K562 (cell line): ENCODE results near the gene AMELX. TPM values are rescaled to one million over a fixed set of nuclear protein-coding genes. Genes with fewer than 3 reads are reported as not detected.

Experiments
- FOS ChIP-seq: IDR thresholded peaks from 3 replicates; pipeline ENCODE4 v1.6.1; 2011; ENCODE audit not compliant: insufficient read length; ENCODE audit errors: extremely low read depth
- HMG20A ChIP-seq: fragments of 450-650 bp; formaldehyde crosslinking; conservative IDR thresholded peaks from 2 replicates; pipeline ENCODE4 v1.4.0; 2020; ENCODE audit warnings: mild to moderate bottlenecking, mixed read lengths
- MCM2 ChIP-seq: fragments of 450-650 bp; IDR thresholded peaks from 2 replicates; pipeline ENCODE4 v1.6.1; 2017; ENCODE audit warnings: low read depth, mild to moderate bottlenecking
- NCOA1 ChIP-seq: fragments of 450-650 bp; IDR thresholded peaks from 2 replicates; pipeline ENCODE4 v1.6.1; 2016; ENCODE audit warnings: low read depth
- NFE2L1 ChIP-seq: fragments of 450-650 bp; IDR thresholded peaks from 2 replicates; pipeline ENCODE4 v1.6.1; 2016; ENCODE audit warnings: missing genetic modification characterization, low read depth, mild to moderate bottlenecking, missing compliant biosample characterization, moderate library complexity, borderline replicate concordance
- SP2 ChIP-seq: IDR thresholded peaks from 2 replicates; pipeline ENCODE4 v1.6.1; 2011; ENCODE audit warnings: mild to moderate bottlenecking, low read depth, low read length, moderate library complexity; ENCODE audit not compliant: poor library complexity, severe bottlenecking; ENCODE audit errors: extremely low read depth
- ZKSCAN8 ChIP-seq: fragments of 200-800 bp; sonication (Bioruptor generic); IDR thresholded peaks from 2 replicates; pipeline ENCODE4 v1.6.1; 2016; ENCODE audit warnings: missing genetic modification characterization, missing compliant biosample characterization
- ZNF766 ChIP-seq: fragments of 200-800 bp; sonication (Bioruptor generic); conservative IDR thresholded peaks from 2 replicates; pipeline ENCODE4 v1.6.1; 2016; ENCODE audit warnings: missing genetic modification characterization, missing compliant biosample characterization
- polyA plus RNA-seq, 8 experiments: library from polyadenylated mRNA; depleted of rRNA in 4 of 8; stranded (reverse) in 5 of 8; unstranded in 3 of 8; fragments of >200 nt; fragmentation: Nextera tagmentation in 2 of 8; fragmentation: Illumina TruSeq in 1 of 8; extraction: Ambion mirVana in 2 of 8; extraction: Trizol in 1 of 8; gene quantifications; 2 replicates each; pipeline versions ENCODE4 v1.2.1 to v1.2.3, GENCODE V29; 2011 to 2014; ENCODE audit warnings: inconsistent platforms in 1 of 8, missing spikeins in 1 of 8
- total RNA-seq, 7 experiments: library from RNA; depleted of rRNA in 6 of 7; stranded (reverse); fragments of >200 nt in 6 of 7; fragmentation: Illumina TruSeq in 2 of 7; extraction: Trizol in 2 of 7; gene quantifications; 2 replicates each; pipeline versions ENCODE4 v1.2.1 to v1.2.3, GENCODE V29; 2011 to 2021; ENCODE audit warnings: low replicate concordance in 1 of 7
- TF ChIP-seq, protein P1 (sequence below), 2 experiments: fragments of 450-650 bp; IDR thresholded peaks; 2 replicates each; pipeline ENCODE4 v1.6.1; 2016; ENCODE audit warnings: mild to moderate bottlenecking in 2 of 2, borderline replicate concordance in 1 of 2, low read depth in 1 of 2, moderate library complexity in 1 of 2
- TF ChIP-seq, protein P2 (sequence below), 2 experiments: IDR thresholded peaks; 2 replicates each; pipeline ENCODE4 v1.6.1; 2012; ENCODE audit warnings: improper control_type of control experiment in 2 of 2, low read depth in 2 of 2, low read length in 2 of 2, borderline replicate concordance in 1 of 2
- TF ChIP-seq, protein P3 (sequence below): fragments of 450-650 bp; formaldehyde crosslinking; IDR thresholded peaks from 2 replicates; pipeline ENCODE4 v1.4.0; 2020; ENCODE audit warnings: mild to moderate bottlenecking, moderate library complexity

Gene AMELX
- total and polyA plus RNA-seq, 9 of the 15 experiments (the other 6 are each of a cell fraction or from before 2014, with no cell fraction given), result 0.22 TPM; not detected in 8

DNA sequence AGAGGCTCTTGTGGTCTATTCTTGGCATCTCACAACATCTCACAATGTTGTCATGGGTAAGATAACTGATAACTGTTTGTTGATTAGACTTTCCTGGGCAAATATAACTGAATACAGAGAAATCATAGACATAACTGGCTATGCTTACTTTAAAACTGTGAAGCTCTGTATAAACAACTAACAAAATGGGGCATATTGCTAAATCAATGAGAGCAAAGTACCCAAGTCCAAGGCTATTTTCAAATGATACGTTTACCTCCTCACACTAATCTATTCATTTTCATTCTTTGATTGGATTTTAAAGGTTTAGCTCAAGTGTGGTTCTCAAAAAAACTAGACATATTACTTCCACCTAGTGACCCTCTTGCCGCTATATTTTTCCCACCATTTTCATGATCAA, 38.6 kb downstream of the AMELX start (continued):
- TF ChIP-seq HMG20A (CRISPR knock-in tag) (no peak), MCM2 (no peak), NFE2L1 (tag) (no peak), SP2 (no peak), NCOA1 (no peak), ZNF766 (CRISPR knock-in tag) (no peak), ZKSCAN8 (CRISPR knock-in tag) (no peak), FOS (no peak)
- TF ChIP-seq, protein P1, sequence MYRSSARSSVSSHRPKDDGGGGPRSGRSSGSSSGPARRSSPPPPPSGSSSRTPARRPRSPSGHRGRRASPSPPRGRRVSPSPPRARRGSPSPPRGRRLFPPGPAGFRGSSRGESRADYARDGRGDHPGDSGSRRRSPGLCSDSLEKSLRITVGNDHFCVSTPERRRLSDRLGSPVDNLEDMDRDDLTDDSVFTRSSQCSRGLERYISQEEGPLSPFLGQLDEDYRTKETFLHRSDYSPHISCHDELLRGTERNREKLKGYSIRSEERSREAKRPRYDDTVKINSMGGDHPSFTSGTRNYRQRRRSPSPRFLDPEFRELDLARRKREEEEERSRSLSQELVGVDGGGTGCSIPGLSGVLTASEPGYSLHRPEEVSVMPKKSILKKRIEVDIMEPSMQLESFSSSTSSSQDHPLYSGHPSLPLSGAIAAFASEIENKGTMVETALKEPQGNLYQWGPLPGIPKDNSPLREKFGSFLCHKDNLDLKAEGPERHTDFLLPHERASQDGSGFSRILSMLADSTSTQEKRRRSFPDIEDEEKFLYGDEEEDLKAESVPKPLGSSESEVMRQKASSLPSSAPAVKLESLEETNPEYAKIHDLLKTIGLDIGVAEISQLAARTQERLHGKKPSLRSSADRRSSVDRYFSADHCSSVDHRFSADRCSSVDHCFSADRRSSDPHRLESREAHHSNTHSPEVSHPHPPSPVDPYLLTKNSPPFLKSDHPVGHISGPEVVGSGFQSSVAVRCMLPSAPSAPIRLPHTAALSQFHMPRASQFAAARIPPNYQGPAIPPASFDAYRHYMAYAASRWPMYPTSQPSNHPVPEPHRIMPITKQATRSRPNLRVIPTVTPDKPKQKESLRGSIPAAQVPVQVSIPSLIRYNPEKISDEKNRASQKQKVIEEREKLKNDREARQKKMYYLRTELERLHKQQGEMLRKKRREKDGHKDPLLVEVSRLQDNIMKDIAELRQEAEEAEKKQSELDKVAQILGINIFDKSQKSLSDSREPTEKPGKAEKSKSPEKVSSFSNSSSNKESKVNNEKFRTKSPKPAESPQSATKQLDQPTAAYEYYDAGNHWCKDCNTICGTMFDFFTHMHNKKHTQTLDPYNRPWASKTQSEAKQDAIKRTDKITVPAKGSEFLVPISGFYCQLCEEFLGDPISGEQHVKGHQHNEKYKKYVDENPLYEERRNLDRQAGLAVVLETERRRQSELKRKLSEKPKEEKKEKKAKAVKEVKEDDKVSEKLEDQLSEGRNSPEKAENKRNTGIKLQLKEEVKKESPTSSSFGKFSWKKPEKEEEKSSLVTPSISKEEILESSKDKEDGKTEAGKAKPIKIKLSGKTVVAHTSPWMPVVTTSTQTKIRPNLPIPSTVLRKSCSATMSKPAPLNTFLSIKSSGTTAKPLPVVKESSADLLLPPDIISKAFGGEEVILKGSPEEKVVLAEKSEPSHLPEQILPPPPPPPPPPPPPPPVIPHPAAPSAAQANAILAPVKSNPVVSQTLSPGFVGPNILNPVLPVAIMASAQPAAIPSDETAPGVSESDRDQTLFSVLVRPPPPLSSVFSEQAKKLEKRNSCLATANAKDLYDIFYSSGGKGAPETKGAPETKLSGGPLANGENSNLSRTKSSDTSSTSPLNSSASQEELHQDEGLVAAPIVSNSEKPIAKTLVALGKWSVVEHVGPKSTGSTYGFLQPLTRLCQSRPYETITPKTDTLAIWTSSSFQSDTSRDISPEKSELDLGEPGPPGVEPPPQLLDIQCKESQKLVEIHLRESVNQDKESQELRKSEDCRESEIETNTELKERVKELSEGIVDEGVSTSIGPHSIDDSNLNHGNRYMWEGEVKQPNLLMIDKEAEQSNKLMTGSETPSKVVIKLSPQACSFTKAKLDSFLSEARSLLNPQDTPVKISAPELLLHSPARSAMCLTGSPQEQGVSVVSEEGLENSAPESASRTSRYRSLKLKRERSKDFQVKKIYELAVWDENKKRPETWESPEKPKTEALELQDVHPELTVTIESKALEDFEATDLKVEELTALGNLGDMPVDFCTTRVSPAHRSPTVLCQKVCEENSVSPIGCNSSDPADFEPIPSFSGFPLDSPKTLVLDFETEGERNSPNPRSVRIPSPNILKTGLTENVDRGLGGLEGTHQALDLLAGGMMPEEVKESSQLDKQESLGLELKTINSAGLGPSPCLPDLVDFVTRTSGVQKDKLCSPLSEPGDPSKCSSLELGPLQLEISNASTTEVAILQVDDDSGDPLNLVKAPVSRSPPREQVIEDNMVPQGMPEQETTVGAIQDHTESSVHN (IDR thresholded peaks at IDR 0.05; ENCODE audit: borderline replicate concordance in 1 of 2, low read depth in 1 of 2), result no peak
- TF ChIP-seq, protein P2, sequence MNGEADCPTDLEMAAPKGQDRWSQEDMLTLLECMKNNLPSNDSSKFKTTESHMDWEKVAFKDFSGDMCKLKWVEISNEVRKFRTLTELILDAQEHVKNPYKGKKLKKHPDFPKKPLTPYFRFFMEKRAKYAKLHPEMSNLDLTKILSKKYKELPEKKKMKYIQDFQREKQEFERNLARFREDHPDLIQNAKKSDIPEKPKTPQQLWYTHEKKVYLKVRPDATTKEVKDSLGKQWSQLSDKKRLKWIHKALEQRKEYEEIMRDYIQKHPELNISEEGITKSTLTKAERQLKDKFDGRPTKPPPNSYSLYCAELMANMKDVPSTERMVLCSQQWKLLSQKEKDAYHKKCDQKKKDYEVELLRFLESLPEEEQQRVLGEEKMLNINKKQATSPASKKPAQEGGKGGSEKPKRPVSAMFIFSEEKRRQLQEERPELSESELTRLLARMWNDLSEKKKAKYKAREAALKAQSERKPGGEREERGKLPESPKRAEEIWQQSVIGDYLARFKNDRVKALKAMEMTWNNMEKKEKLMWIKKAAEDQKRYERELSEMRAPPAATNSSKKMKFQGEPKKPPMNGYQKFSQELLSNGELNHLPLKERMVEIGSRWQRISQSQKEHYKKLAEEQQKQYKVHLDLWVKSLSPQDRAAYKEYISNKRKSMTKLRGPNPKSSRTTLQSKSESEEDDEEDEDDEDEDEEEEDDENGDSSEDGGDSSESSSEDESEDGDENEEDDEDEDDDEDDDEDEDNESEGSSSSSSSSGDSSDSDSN (IDR thresholded peaks at IDR 0.05; ENCODE audit: borderline replicate concordance in 1 of 2, low read depth in 2 of 2, low read length in 2 of 2), result no peak
- TF ChIP-seq, protein P3, sequence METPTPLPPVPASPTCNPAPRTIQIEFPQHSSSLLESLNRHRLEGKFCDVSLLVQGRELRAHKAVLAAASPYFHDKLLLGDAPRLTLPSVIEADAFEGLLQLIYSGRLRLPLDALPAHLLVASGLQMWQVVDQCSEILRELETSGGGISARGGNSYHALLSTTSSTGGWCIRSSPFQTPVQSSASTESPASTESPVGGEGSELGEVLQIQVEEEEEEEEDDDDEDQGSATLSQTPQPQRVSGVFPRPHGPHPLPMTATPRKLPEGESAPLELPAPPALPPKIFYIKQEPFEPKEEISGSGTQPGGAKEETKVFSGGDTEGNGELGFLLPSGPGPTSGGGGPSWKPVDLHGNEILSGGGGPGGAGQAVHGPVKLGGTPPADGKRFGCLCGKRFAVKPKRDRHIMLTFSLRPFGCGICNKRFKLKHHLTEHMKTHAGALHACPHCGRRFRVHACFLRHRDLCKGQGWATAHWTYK (CRISPR knock-in tag), result no peak
